Naive B cell (primary cell): Measurements from ENCODE around the gene OST4. TPM values are rescaled to one million over a fixed set of nuclear protein-coding genes. Genes with fewer than 3 reads are reported as not detected.
"Not testable (repeated sequence)": the region's sequence is repeated elsewhere in the genome, so short reads cannot be mapped to it uniquely, and the experiment has no call there.

Source experiments
- ATAC-seq, 2 donors: fragments of 150-1000 bp; cut with Tn5 transposase; 2 replicates each; pipeline ENCODE4 v1.10.0; 2021; ENCODE audit warnings: low read depth in 2 of 2, mild to moderate bottlenecking in 2 of 2, moderate library complexity in 2 of 2
- DNase-seq: peaks from one replicate; pipeline ENCODE4 v3.0.0; 2022
- H3K27ac Mint-ChIP-seq, 6 donors: one replicate each; pipeline ENCODE4 v1.8.0; 2020 to 2022; ENCODE audit warnings: mild to moderate bottlenecking in 6 of 6, mixed read lengths in 6 of 6, moderate library complexity in 5 of 6, inconsistent platforms in 2 of 6
- H3K27me3 Mint-ChIP-seq, 3 donors: one replicate each; pipeline ENCODE4 v1.8.0; 2021 to 2022; ENCODE audit warnings: mixed read lengths in 3 of 3, mild to moderate bottlenecking in 1 of 3
- H3K36me3 Mint-ChIP-seq, 2 donors: one replicate each; pipeline ENCODE4 v1.8.0; 2020 to 2022; ENCODE audit warnings: mixed read lengths in 2 of 2, inconsistent platforms in 1 of 2, mild to moderate bottlenecking in 1 of 2
- H3K4me1 Mint-ChIP-seq, 3 donors: one replicate each; pipeline ENCODE4 v1.8.0; 2020 to 2022; ENCODE audit warnings: mixed read lengths in 3 of 3, inconsistent platforms in 1 of 3, mild to moderate bottlenecking in 1 of 3, moderate library complexity in 1 of 3
- H3K4me3 Mint-ChIP-seq, 8 donors: one replicate each; pipeline ENCODE4 v1.8.0; 2020 to 2022; ENCODE audit warnings: mild to moderate bottlenecking in 8 of 8, mixed read lengths in 8 of 8, moderate library complexity in 8 of 8, inconsistent platforms in 2 of 8
- H3K9me3 Mint-ChIP-seq, 7 donors: one replicate each; pipeline ENCODE4 v1.8.0; 2020 to 2022; ENCODE audit warnings: mixed read lengths in 7 of 7, mild to moderate bottlenecking in 5 of 7, inconsistent platforms in 2 of 7, moderate library complexity in 1 of 7
- polyA plus RNA-seq, 6 donors: library from polyadenylated mRNA; unstranded; fragments of 300-500 nt; fragmentation: Illumina TruSeq; gene quantifications; one replicate each; pipeline ENCODE4 v1.2.3, GENCODE V29; 2021; ENCODE audit warnings: low read depth in 6 of 6

OST4 gene
- 100 to 1,000 TPM; 594 to 733 (median 606) TPM for polyA plus RNA-seq

- Mint-ChIP-seq H3K27me3 (no peaks in the 10 kb centered on the region), H3K36me3 (no peaks in the 10 kb centered on the region), H3K9me3 (no peaks in the 10 kb centered on the region), H3K4me3 (peak within 1 kb of the TSS; percentile 95 to 98 (median 97)), H3K27ac (peak within 1 kb of the TSS; percentile 92 to 99 (median 97)), H3K4me1 (peaks cover 45 to 75% (median 67%) of the 10 kb centered on the region in 3 donors)
- ATAC-seq (peak; percentile 92), DNase-seq (peak; percentile 92)
These were observed at the start of gene OST4 for GRCh38 chr2:27071277-27071989. OST4 (minus strand) TSS chr2:27071654.

- H3K27ac Mint-ChIP-seq, H3K36me3 Mint-ChIP-seq, ATAC-seq, DNase-seq, H3K9me3 Mint-ChIP-seq: not testable (repeated sequence)
- Mint-ChIP-seq H3K4me3 (peak overlapping the region in 6 of 8 donors; percentile 61 to 87 (median 76)), H3K4me1 (peaks cover 7 to 19% (median 13%) of the 10 kb centered on the region in 3 donors), H3K27me3 (peaks cover 16 to 53% (median 35%) of the 10 kb centered on the region in 3 donors)
These were observed 47.8 kb upstream of the OST4 start for GRCh38 chr2:27119330-27119670.

- peak within 1 kb of the TSS; percentile 29 to 87 (median 74) for H3K4me3 Mint-ChIP-seq
- H3K36me3 Mint-ChIP-seq: no peaks in the 10 kb centered on the region
- H3K27ac Mint-ChIP-seq: peak within 1 kb of the TSS in 1 of 6 donors; percentile 42
- DNase-seq (no peak), ATAC-seq (peak; percentile 9 to 17)
- peaks cover 4 to 17% (median 8%) of the 10 kb centered on the region in 3 donors for H3K4me1 Mint-ChIP-seq
- peaks cover 16 to 53% (median 35%) of the 10 kb centered on the region in 3 donors for H3K27me3 Mint-ChIP-seq
- H3K9me3 Mint-ChIP-seq: peaks cover 0 to 3% (median 0%) of the 10 kb centered on the region in 7 donors
These were observed 47.3 kb upstream of the OST4 start, which contains the start of gene CGREF1 for GRCh38 chr2:27118525-27119329. CGREF1 (minus strand) TSS chr2:27119128; CDS start chr2:27104366, 14,762 bp downstream.

- Mint-ChIP-seq H3K36me3 (no peaks in the 10 kb centered on the region), H3K27ac (no peak overlapping the region), H3K4me3 (peak overlapping the region in 5 of 8 donors; percentile 28 to 61 (median 35)), H3K4me1 (peaks cover 2 to 13% (median 3%) of the 10 kb centered on the region in 3 donors), H3K27me3 (peaks cover 16 to 53% (median 35%) of the 10 kb centered on the region in 3 donors), H3K9me3 (peaks cover 0 to 3% (median 0%) of the 10 kb centered on the region in 7 donors)
- ATAC-seq (no peak), DNase-seq (no peak)
These were observed 46.6 kb upstream of the OST4 start for GRCh38 chr2:27117995-27118524.

GRCh38 chr2:27115519-27115918 is 44.1 kb upstream of the OST4 start:
- H3K9me3 Mint-ChIP-seq: peaks cover 0 to 3% (median 0%) of the 10 kb centered on the region in 7 donors
- ATAC-seq: no peak

GRCh38 chr2:27111392-27112078 is 40.1 kb upstream of the OST4 start:
- not testable (repeated sequence) for H3K27ac Mint-ChIP-seq, H3K4me1 Mint-ChIP-seq, ATAC-seq, H3K4me3 Mint-ChIP-seq, H3K9me3 Mint-ChIP-seq, H3K27me3 Mint-ChIP-seq, H3K36me3 Mint-ChIP-seq, DNase-seq

More at GRCh38 chr2:27115519-27115918, 44.1 kb upstream of the OST4 start:
- Mint-ChIP-seq H3K27me3 (peaks cover 12 to 40% (median 18%) of the 10 kb centered on the region in 3 donors), H3K4me3 (peak overlapping the region in 1 of 8 donors; percentile 15), H3K27ac (no peak overlapping the region), H3K36me3 (no peaks in the 10 kb centered on the region), H3K4me1 (peaks cover 0 to 8% (median 0%) of the 10 kb centered on the region in 3 donors)
- DNase-seq: no peak

GRCh38 chr2:27110603-27111352 is 39.3 kb upstream of the OST4 start:
- DNase-seq, H3K27me3 Mint-ChIP-seq, H3K4me1 Mint-ChIP-seq, H3K4me3 Mint-ChIP-seq, H3K9me3 Mint-ChIP-seq, H3K36me3 Mint-ChIP-seq, ATAC-seq: not testable (repeated sequence)
- H3K27ac Mint-ChIP-seq: peak overlapping the region in 1 of 6 donors; percentile 2

GRCh38 chr2:27109083-27109482 is 37.6 kb upstream of the OST4 start:
- ATAC-seq (no peak), DNase-seq (no peak)
- H3K27me3 Mint-ChIP-seq: peaks cover 3 to 8% (median 6%) of the 10 kb centered on the region in 3 donors
- H3K4me3 Mint-ChIP-seq: no peak overlapping the region
- H3K4me1 Mint-ChIP-seq: no peaks in the 10 kb centered on the region
- H3K9me3 Mint-ChIP-seq: no peaks in the 10 kb centered on the region
- H3K36me3 Mint-ChIP-seq: no peaks in the 10 kb centered on the region
- no peak overlapping the region for H3K27ac Mint-ChIP-seq

- Mint-ChIP-seq H3K4me1 (no peaks in the 10 kb centered on the region), H3K9me3 (no peaks in the 10 kb centered on the region), H3K36me3 (no peaks in the 10 kb centered on the region), H3K4me3 (no peak overlapping the region), H3K27me3 (peaks cover 5 to 8% (median 6%) of the 10 kb centered on the region in 3 donors), H3K27ac (no peak overlapping the region)
- ATAC-seq: no peak
- DNase-seq: no peak
These were observed 36.8 kb upstream of the OST4 start for GRCh38 chr2:27108221-27108620.

- peak overlapping the region in 1 of 6 donors; percentile 14 for H3K27ac Mint-ChIP-seq
- H3K9me3 Mint-ChIP-seq: no peaks in the 10 kb centered on the region
- H3K27me3 Mint-ChIP-seq: peaks cover 5 to 8% (median 6%) of the 10 kb centered on the region in 3 donors
- no peaks in the 10 kb centered on the region for H3K4me1 Mint-ChIP-seq
- DNase-seq: no peak
- H3K36me3 Mint-ChIP-seq: no peaks in the 10 kb centered on the region
- H3K4me3 Mint-ChIP-seq: no peak overlapping the region
- ATAC-seq: no peak
These were observed 34.5 kb upstream of the OST4 start for GRCh38 chr2:27105981-27106380.

GRCh38 chr2:27102329-27102728 is 30.9 kb upstream of the OST4 start:
- Mint-ChIP-seq H3K27ac (no peak overlapping the region), H3K4me3 (no peak overlapping the region), H3K36me3 (peaks cover 0 to 3% of the 10 kb centered on the region in 2 donors), H3K4me1 (no peaks in the 10 kb centered on the region), H3K27me3 (peaks cover 5 to 8% (median 6%) of the 10 kb centered on the region in 3 donors), H3K9me3 (no peaks in the 10 kb centered on the region)
- DNase-seq (no peak), ATAC-seq (no peak)

- no peak for DNase-seq
- Mint-ChIP-seq H3K4me3 (no peak overlapping the region), H3K27ac (no peak overlapping the region), H3K9me3 (no peaks in the 10 kb centered on the region), H3K27me3 (peaks cover 5 to 6% (median 5%) of the 10 kb centered on the region in 3 donors), H3K4me1 (peaks cover 14 to 17% (median 15%) of the 10 kb centered on the region in 3 donors), H3K36me3 (peaks cover 0 to 3% of the 10 kb centered on the region in 2 donors)
- ATAC-seq: no peak
These were observed 28.6 kb upstream of the OST4 start for GRCh38 chr2:27100036-27100435.
